Transverse colon (tissue), 4 donors: ENCODE data around the gene LYRM7.

ENCODE experiments used
- POLR2AphosphoS5 ChIP-seq, 3 donors: sonication (generic); formaldehyde crosslinking; IDR thresholded peaks; one replicate each; pipeline ENCODE4 v1.6.1; 2016; ENCODE audit warnings: antibody characterized with exemption in 3 of 3
- TF ChIP-seq, protein P1 (sequence below), 5 experiments: fragments of 200-600 bp in 3 of 5; fragments of 450-650 bp in 2 of 5; sonication (generic) in 3 of 5; IDR thresholded peaks; 1 replicate in 2 of 5; 2 replicates in 3 of 5; pipeline ENCODE4 v1.5.1; 2016 to 2017; ENCODE audit warnings: antibody characterized with exemption in 5 of 5, inconsistent platforms in 3 of 5, mild to moderate bottlenecking in 2 of 5, moderate library complexity in 1 of 5

GRCh38 chr5:131254741-131255140 lies 84.0 kb downstream of the LYRM7 start:
- TF ChIP-seq, protein P1, sequence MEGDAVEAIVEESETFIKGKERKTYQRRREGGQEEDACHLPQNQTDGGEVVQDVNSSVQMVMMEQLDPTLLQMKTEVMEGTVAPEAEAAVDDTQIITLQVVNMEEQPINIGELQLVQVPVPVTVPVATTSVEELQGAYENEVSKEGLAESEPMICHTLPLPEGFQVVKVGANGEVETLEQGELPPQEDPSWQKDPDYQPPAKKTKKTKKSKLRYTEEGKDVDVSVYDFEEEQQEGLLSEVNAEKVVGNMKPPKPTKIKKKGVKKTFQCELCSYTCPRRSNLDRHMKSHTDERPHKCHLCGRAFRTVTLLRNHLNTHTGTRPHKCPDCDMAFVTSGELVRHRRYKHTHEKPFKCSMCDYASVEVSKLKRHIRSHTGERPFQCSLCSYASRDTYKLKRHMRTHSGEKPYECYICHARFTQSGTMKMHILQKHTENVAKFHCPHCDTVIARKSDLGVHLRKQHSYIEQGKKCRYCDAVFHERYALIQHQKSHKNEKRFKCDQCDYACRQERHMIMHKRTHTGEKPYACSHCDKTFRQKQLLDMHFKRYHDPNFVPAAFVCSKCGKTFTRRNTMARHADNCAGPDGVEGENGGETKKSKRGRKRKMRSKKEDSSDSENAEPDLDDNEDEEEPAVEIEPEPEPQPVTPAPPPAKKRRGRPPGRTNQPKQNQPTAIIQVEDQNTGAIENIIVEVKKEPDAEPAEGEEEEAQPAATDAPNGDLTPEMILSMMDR (IDR thresholded peaks at IDR 0.05), result no peak
- TF ChIP-seq POLR2AphosphoS5 (IDR thresholded peaks at IDR 0.05), result no peak
